Stimulated activated CD4-positive, alpha-beta T cell treated with anti-CD3 and anti-CD28 coated beads, Interleukin-15, amount 100 ng/mL, for 24 hours (primary cell): ENCODE measurements around the gene OR6S1.
A peak's percentile ranks its signal among the peaks of the same experiment; 100 is the strongest.

ENCODE experiments used
- DNase-seq: peaks from one replicate; pipeline ENCODE4 v3.0.0-alpha.2; 2020

The OR6S1 gene

GRCh38 chr14:20641591-20641990, at the start of gene OR6S1:
OR6S1 (minus strand) TSS chr14:20641691; CDS start chr14:20641691, 0 bp downstream.
- no peak for DNase-seq

- peak; percentile 36 for DNase-seq
These were observed 49.6 kb upstream of the OR6S1 start for GRCh38 chr14:20690848-20691640.

- no peak for DNase-seq
These were observed 46.8 kb upstream of the OR6S1 start, which contains the start of gene ANG for GRCh38 chr14:20688167-20688839. ANG (plus strand) TSS chr14:20688764; CDS start chr14:20693565, 4,801 bp downstream.

- no peak for DNase-seq
These were observed 46.1 kb upstream of the OR6S1 start for GRCh38 chr14:20687362-20688166.

GRCh38 chr14:20686386-20687143, 45.1 kb upstream of the OR6S1 start:
- no peak for DNase-seq

GRCh38 chr14:20684662-20685456, 43.4 kb upstream of the OR6S1 start:
- no peak for DNase-seq

GRCh38 chr14:20683891-20684661, 42.6 kb upstream of the OR6S1 start, which contains the start of gene RNASE4:
RNASE4 (plus strand) TSS chr14:20684560; CDS start chr14:20699372, 14,812 bp downstream.
- peak; percentile 85 for DNase-seq

- DNase-seq = peak; percentile 89
These were observed 41.8 kb upstream of the OR6S1 start for GRCh38 chr14:20683125-20683890.

- peak; percentile 88 for DNase-seq
These were observed 41.1 kb upstream of the OR6S1 start for GRCh38 chr14:20682435-20683124.

GRCh38 chr14:20682127-20682434, 40.6 kb upstream of the OR6S1 start:
- no peak for DNase-seq

GRCh38 chr14:20681348-20682126, 40.0 kb upstream of the OR6S1 start:
- peak; percentile 90 for DNase-seq

- no peak for DNase-seq
These were observed 39.4 kb upstream of the OR6S1 start for GRCh38 chr14:20680843-20681347.

GRCh38 chr14:20680363-20680762, 38.9 kb upstream of the OR6S1 start:
- DNase-seq = no peak

- DNase-seq = no peak
These were observed 38.4 kb upstream of the OR6S1 start for GRCh38 chr14:20679907-20680306.

GRCh38 chr14:20676072-20676471, 34.6 kb upstream of the OR6S1 start:
- no peak for DNase-seq

- DNase-seq = no peak
These were observed 34.2 kb upstream of the OR6S1 start for GRCh38 chr14:20675669-20676068.

- no peak for DNase-seq
These were observed 30.2 kb upstream of the OR6S1 start for GRCh38 chr14:20671597-20672283.

GRCh38 chr14:20668969-20669368, 27.5 kb upstream of the OR6S1 start:
- no peak for DNase-seq
